Measurements from ENCODE around the gene HMGCLL1. TPM values are rescaled to one million over a fixed set of nuclear protein-coding genes. Genes with fewer than 3 reads are reported as not detected.

Gene HMGCLL1
- total and polyA plus RNA-seq, 7 donors: 0.32 to 1.3 (median 0.56) TPM

DNA sequence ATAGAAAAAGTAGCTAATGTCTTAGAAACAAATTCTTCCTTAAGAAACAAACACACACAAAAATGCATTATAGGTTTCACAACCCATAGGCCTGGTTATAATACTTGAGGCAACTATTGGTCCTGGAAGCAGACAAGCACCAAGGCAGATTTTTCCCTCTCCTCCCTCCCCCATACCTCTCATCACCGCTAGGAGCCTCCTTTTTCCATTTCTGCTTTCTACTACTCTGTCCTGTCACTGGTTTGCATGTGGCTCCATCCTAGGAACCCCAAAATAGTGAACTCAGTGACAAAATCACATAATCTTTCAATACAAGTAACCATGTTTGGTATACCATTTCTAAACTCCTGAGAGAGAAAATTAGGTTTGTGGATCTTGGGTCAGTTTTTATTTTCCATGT lies 66.1 kb downstream of the HMGCLL1 start:
- H3K36me3 ChIP-seq (ENCODE audit: insufficient read depth in 1 of 2, low read depth in 1 of 2): no peaks in the 10 kb centered on the region
- TF ChIP-seq, protein P1, sequence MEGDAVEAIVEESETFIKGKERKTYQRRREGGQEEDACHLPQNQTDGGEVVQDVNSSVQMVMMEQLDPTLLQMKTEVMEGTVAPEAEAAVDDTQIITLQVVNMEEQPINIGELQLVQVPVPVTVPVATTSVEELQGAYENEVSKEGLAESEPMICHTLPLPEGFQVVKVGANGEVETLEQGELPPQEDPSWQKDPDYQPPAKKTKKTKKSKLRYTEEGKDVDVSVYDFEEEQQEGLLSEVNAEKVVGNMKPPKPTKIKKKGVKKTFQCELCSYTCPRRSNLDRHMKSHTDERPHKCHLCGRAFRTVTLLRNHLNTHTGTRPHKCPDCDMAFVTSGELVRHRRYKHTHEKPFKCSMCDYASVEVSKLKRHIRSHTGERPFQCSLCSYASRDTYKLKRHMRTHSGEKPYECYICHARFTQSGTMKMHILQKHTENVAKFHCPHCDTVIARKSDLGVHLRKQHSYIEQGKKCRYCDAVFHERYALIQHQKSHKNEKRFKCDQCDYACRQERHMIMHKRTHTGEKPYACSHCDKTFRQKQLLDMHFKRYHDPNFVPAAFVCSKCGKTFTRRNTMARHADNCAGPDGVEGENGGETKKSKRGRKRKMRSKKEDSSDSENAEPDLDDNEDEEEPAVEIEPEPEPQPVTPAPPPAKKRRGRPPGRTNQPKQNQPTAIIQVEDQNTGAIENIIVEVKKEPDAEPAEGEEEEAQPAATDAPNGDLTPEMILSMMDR (IDR thresholded peaks at IDR 0.05): no peak
- H3K27me3 ChIP-seq (ENCODE audit: insufficient read depth in 3 of 3, low read length in 2 of 3): no peaks in the 10 kb centered on the region
- no peak for ATAC-seq
- WGBS, 3 donors: 64 to 83% (median 83%) methylated on average over 1 of the region's 1 CpG
- H3K9me3 ChIP-seq: no peaks in the 10 kb centered on the region
- no peaks in the 10 kb centered on the region for H3K4me1 ChIP-seq
- no peak overlapping the region for H3K4me3 ChIP-seq
- no peak for DNase-seq
- no peak overlapping the region for H3K27ac ChIP-seq
- intact Hi-C loops (cut with DNase I): no loop called here

DNA sequence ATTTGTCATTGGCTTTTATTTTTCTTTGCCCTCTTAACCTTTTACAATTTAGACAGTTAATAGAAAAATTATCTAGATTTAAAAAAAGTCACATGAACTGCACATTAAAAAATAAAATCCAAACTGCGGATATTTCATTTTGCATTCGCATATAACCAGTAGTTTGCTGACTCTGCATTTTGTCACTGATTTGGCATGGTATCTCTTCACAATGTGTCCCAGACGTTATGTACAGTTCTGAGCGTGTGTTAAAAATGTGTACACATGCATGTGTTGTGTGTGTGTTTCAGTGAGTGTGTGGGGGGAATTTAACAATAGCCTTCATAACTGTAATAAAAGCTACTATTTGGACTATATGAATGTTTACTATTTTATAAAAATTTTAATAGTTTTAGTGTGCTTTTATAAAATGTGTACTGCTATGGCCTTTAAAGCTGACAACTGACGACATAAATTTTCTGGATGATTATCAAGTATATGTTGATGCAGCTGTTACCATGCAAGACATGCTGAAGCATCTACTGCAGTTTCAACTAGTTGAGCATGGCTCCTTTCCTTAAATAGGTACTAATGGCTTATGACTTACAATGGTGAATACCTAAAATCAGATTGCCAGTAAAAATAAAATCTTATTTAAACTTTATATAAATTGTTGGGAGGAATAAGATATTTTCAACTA lies 67.7 kb downstream of the HMGCLL1 start:
- H3K27ac ChIP-seq: no peak overlapping the region

DNA sequence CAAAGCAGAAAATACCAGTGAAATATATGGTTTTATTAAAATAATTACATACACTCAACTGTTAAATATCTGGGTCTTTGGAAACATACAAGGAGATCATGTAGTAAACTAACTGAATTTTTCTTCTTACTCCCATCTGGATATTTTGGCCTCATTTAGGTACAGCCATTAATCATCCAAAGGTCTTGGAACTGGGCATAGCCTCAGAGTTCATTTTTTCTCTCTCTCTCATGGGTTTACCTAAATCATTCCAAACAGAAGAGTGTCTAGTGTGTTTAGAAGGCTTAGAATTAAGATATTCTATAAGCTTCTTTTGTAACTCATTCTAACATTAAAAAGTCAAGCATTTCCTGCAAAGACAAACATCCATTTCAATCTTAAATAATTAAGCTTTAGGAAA lies 79.4 kb downstream of the HMGCLL1 start:
- no peak for DNase-seq
- H3K27me3 ChIP-seq (ENCODE audit: insufficient read depth in 3 of 3, low read length in 2 of 3): no peaks in the 10 kb centered on the region
- H3K4me1 ChIP-seq: no peaks in the 10 kb centered on the region
- H3K27ac ChIP-seq: no peak overlapping the region
- TF ChIP-seq, protein P1 (IDR thresholded peaks at IDR 0.05): no peak
- H3K9me3 ChIP-seq: no peaks in the 10 kb centered on the region
- intact Hi-C loops (cut with DNase I): no loop called here
- H3K4me3 ChIP-seq: no peak overlapping the region
- no peak for ATAC-seq
- H3K36me3 ChIP-seq (ENCODE audit: insufficient read depth in 1 of 2, low read depth in 1 of 2): no peaks in the 10 kb centered on the region

More for the DNA sequence above, 67.7 kb downstream of the HMGCLL1 start:
- 52 to 55% (median 54%) methylated on average over 5 of the region's 5 CpGs for WGBS, 3 donors
- Histone ChIP-seq H3K4me3 (no peak overlapping the region), H3K27me3 (ENCODE audit: insufficient read depth in 3 of 3, low read length in 2 of 3) (no peaks in the 10 kb centered on the region), H3K36me3 (ENCODE audit: insufficient read depth in 1 of 2, low read depth in 1 of 2) (no peaks in the 10 kb centered on the region), H3K4me1 (no peaks in the 10 kb centered on the region), H3K9me3 (no peaks in the 10 kb centered on the region)
- intact Hi-C loops (cut with DNase I): no loop called here
- ATAC-seq: no peak
- DNase-seq: no peak
- TF ChIP-seq, protein P1 (IDR thresholded peaks at IDR 0.05): no peak

DNA sequence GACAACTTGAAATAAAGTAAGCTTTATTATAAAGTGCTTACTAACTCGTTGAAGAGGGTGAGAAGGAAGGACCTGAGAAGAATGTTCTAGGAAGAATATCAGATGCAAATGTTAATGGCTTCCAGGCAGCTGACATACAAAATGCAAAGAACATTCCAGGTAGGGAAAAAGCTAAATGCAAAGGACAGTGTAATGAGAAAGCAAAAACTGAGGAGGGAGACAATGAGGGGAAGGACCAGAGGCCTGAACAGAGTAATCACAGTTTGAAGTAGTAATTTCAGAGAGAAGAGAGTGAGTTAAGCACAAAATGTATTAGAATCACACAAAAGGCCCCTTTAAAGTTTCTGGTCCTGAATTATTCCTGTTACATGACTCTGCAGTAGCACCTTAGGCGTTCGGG lies 81.3 kb downstream of the HMGCLL1 start:
- no peaks in the 10 kb centered on the region for H3K27me3 ChIP-seq (ENCODE audit: insufficient read depth in 3 of 3, low read length in 2 of 3)
- DNase-seq (no peak), ATAC-seq (no peak)
- TF ChIP-seq, protein P1 (IDR thresholded peaks at IDR 0.05): no peak
- H3K36me3 ChIP-seq (ENCODE audit: insufficient read depth in 1 of 2, low read depth in 1 of 2): no peaks in the 10 kb centered on the region
- no peaks in the 10 kb centered on the region for H3K9me3 ChIP-seq
- no peak overlapping the region for H3K4me3 ChIP-seq
- intact Hi-C loops (cut with DNase I): no loop called here
- no peak overlapping the region for H3K27ac ChIP-seq
- no peaks in the 10 kb centered on the region for H3K4me1 ChIP-seq
- 79 to 84% (median 83%) methylated on average over 3 of the region's 3 CpGs for WGBS, 3 donors

DNA sequence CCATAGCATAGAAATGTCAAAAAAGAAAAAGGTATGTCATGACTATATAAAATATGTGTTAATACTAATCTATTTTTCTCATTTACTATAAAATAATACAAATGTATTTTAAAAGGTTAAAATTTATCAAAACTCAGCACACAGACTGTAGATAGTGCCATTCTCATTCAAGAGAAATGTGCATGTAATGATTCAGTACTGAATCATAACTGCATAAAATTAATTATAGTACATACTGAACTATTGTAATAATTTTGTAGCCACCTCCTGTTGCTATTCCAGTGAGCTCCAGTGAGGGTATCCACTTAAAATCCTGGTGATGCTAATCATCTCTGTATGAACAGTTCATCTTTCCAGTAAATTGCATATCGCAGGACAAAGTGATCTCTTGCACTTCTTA lies 82.8 kb downstream of the HMGCLL1 start:
- 91 to 97% (median 93%) methylated on average over 1 of the region's 1 CpG for WGBS, 3 donors
- no peaks in the 10 kb centered on the region for H3K27me3 ChIP-seq (ENCODE audit: insufficient read depth in 3 of 3, low read length in 2 of 3)
- H3K4me3 ChIP-seq: no peak overlapping the region
- TF ChIP-seq, protein P1 (IDR thresholded peaks at IDR 0.05): no peak
- H3K27ac ChIP-seq: no peak overlapping the region
- intact Hi-C loops (cut with DNase I): no loop called here
- ATAC-seq (no peak), DNase-seq (no peak)
- no peaks in the 10 kb centered on the region for H3K36me3 ChIP-seq (ENCODE audit: insufficient read depth in 1 of 2, low read depth in 1 of 2)
- H3K4me1 ChIP-seq: no peaks in the 10 kb centered on the region
- H3K9me3 ChIP-seq: no peaks in the 10 kb centered on the region

All from psoas muscle (tissue), 8 donors.